HG02938 (cell line): ENCODE measurements around the gene CEMIP.

Source experiments
- ATAC-seq: cut with Tn5 transposase; IDR thresholded peaks from one replicate; pipeline ENCODE4 v1.9.1; 2021; ENCODE audit warnings: mild to moderate bottlenecking, moderate library complexity; ENCODE audit not compliant: unreplicated experiment

The CEMIP gene

GRCh38 chr15:80880086-80880485, 100.9 kb downstream of the CEMIP start:
- no peak for ATAC-seq

DNA sequence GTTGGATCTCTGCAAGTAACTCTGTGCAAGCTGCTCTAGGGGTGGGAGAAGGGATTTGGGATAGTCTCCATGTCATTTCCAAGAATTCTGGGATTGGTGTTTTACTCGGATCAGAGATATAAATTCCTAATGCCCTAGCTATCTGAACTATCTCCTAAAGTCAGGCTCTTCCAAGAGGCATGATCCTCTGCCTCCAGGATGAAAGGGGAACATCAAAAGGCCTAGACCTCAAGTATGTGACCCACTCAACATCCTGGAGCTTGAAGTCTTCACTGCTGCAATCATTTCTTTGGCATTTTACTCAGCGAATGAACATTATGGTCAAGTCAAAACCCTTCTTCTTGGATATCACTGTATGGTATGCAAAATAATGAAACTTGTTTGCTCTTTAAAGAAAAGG, 104.5 kb downstream of the CEMIP start:
- ATAC-seq, result no peak

DNA sequence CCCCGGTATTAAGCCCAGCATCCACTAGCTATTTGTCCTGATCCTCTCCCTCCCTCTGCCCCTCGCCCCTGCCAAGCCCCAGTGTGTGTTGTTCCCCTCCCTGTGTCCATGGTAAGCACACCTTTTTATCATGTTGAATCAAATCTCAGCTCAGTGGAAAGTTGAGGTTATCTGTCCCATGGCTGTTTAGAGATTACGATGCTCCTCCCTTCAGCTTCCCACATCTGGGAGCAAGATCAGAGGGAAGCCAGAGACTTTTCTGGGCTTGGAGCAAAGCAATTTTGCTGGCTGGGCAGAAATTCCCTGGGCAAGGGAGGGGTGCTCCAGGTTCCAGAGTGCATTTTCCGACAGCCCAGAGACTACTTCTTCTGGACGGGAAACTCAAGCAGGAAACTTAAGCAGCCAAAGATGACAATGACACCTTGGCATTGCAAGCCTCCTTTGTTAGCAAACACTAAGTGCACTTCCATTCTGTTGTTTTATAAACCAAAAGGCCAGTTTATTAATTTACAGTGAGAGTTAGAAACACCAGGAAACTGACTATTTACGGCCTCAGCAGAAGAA, 105.9 kb downstream of the CEMIP start:
- ATAC-seq, result no peak

DNA sequence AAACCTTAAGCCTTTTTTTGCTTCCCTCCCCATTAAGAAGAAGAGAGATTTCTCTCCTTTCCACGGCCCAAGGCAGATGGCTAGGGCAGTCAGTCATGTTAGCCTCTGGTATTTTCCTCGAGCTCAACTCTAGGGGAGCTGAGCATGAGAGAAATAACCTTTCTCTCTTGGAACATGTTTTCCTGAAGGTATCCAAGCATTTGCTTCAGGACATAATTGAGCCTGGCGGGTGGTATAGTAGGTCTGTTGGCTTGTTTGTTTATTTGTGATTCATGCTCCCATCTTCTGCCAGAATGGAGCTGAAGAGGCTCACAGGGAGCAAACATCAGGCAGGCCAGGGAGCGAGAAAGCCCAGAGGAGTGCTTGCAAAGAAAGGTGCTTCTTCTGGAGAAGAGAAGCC, 108.0 kb downstream of the CEMIP start:
- no peak for ATAC-seq

- ATAC-seq, result no peak
These were observed 109.7 kb downstream of the CEMIP start for GRCh38 chr15:80888846-80889245.

GRCh38 chr15:80890341-80891005, 111.3 kb downstream of the CEMIP start:
- ATAC-seq, result no peak

DNA sequence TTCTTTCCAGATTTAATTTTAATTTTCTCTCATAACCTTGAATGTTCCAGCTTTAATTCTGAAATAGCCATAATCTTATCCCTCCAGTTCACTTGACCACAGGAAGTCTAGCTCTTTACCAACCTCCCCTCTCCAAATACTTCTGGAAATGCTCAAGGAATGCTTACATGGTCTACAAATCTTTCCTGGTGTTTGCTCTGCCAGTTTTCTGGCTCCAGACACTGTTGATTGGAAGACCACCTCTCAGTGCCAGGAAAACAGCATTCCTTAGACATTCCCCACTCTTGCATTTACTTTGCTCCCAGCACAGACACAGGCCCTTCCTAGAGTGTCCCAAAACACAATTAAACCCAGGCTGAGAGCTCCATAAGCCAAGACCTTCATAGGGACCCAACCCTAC, 111.8 kb downstream of the CEMIP start:
- no peak for ATAC-seq

- ATAC-seq, result no peak
These were observed 113.2 kb downstream of the CEMIP start for GRCh38 chr15:80892414-80892813.

DNA sequence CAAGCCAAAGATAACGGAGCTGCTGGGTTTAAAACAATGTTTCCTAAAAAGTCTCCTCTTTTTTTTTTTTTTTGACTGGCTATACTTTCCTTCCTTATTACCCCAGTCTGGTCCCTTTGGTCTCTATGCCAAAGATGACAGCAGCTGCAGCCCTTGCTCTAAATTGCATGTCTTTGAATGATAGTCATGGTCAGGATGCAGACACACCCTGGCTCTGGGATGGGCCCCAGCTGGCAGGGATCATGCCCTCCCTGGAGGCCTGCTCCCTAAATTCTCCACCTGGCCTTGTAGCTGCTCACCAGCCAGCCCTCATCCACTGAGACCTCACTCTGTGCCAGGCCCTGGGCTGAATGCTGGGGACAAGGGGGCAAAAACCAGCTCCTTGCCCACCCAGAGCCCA, 114.6 kb downstream of the CEMIP start:
- ATAC-seq, result no peak

DNA sequence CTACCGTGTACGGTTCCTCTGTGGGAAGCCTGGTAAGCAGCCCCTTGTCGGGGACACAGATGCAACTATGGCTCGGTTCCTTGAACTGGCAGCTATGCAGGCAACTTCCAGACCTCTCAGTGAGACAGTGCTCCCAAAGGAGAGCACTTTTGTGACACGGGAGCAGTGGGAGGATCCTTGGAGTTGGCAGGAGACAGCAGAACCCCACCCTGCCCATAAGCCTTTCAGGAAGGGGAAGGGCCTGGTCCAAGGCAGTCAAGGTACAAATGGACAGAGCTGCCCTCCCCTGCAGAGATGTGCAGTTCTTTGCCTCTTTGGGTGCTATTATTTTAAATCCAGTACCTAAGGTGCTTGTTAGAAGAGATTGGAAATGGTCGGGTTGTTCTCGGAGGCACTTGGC, 115.9 kb downstream of the CEMIP start:
- no peak for ATAC-seq

GRCh38 chr15:80895965-80896364, 116.8 kb downstream of the CEMIP start:
- ATAC-seq, result no peak

- no peak for ATAC-seq
These were observed 118.9 kb downstream of the CEMIP start for GRCh38 chr15:80898040-80898439.

- ATAC-seq, result no peak
These were observed 123.2 kb downstream of the CEMIP start for GRCh38 chr15:80902298-80902801.

DNA sequence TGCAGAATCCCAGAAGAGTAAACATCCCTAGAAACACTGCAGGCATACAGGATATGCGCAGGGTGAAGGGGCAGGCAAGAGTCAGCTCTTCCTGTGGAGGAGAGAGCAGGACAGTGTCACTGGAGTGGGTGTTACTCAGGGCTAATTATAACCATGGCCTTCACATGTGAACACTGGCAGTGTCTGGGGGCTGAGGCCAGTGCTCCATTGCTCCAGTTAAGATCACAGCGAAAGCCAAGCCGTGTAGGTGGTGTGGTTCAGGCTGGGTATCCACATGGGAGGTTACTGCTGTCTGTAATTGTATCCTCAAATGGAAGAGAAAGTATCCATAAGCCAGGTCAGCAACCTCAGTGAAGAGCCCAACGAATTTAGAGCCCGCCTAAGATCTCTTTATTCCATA, 125.8 kb downstream of the CEMIP start:
- ATAC-seq, result no peak

GRCh38 chr15:80906159-80906766, 127.1 kb downstream of the CEMIP start:
- ATAC-seq, result no peak

- no peak for ATAC-seq
These were observed 132.7 kb downstream of the CEMIP start for GRCh38 chr15:80911821-80912220.

DNA sequence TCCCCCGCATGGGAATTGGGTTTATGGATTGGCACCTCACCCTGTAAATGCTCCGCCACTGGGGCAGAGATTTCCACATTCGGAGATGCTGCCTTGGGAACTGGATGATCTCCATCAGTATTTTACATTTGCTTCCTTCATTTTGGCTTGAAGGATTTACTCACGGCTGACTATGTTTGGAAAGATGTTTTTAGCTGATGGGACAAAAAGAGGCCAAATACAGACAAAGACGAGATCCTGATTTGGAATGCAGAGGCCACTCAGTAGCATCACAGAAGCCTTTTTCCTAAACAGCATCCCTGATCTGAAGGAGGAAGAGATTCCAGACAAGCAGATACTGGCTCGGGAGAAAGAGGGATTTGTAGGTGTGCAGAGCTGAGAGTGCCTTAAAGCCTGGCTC, 133.5 kb downstream of the CEMIP start:
- ATAC-seq, result no peak

GRCh38 chr15:80913541-80913940, 134.4 kb downstream of the CEMIP start:
- ATAC-seq, result no peak

- ATAC-seq, result no peak
These were observed 136.3 kb downstream of the CEMIP start for GRCh38 chr15:80915472-80915871.

GRCh38 chr15:80916056-80916455, 136.9 kb downstream of the CEMIP start:
- ATAC-seq, result no peak

GRCh38 chr15:80918196-80918783, 139.1 kb downstream of the CEMIP start:
- ATAC-seq, result no peak

DNA sequence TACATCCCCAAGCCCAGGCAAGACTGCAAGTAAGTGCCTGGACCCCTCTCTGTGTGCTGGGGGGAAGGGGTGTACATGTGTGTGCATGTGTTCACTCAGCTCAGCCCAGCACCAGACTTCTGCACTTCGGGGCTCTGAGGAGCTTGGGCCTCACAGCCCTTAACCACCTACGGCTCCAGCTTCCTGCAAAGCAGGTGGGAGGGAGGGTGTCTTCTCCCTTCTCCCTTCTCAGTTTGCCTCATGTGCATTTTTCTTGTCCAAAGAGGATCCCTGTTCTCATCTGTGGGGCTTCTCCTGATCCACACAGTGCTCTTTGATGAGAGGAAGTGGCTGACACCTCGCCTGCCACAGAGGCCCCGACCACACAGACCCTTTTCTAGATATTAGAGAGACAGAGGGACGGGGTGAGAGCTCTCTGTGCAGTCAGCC, 141.1 kb downstream of the CEMIP start:
- ATAC-seq, result no peak
